Upper lobe of left lung (tissue), 4 donors: ENCODE data around the gene THEM4.

ENCODE experiments used
- EP300 ChIP-seq, 4 donors: sonication (generic); formaldehyde crosslinking; IDR thresholded peaks; one replicate each; pipeline ENCODE4 v1.5.1; 2017; ENCODE audit warnings: antibody characterized with exemption in 4 of 4, control low read depth in 2 of 4
- POLR2A ChIP-seq, 4 donors: fragments of 450-650 bp; IDR thresholded peaks; one replicate each; pipeline ENCODE4 v1.5.1; 2016 to 2017; ENCODE audit warnings: antibody characterized with exemption in 4 of 4, mild to moderate bottlenecking in 2 of 4
- TF ChIP-seq, protein P1 (sequence below), 6 experiments: fragments of 450-650 bp in 4 of 6; fragments of 200-600 bp in 2 of 6; sonication (generic) in 2 of 6; IDR thresholded peaks; one replicate each; pipeline ENCODE4 v1.5.1; 2016 to 2019; ENCODE audit warnings: antibody characterized with exemption in 6 of 6

- TF ChIP-seq, protein P1, sequence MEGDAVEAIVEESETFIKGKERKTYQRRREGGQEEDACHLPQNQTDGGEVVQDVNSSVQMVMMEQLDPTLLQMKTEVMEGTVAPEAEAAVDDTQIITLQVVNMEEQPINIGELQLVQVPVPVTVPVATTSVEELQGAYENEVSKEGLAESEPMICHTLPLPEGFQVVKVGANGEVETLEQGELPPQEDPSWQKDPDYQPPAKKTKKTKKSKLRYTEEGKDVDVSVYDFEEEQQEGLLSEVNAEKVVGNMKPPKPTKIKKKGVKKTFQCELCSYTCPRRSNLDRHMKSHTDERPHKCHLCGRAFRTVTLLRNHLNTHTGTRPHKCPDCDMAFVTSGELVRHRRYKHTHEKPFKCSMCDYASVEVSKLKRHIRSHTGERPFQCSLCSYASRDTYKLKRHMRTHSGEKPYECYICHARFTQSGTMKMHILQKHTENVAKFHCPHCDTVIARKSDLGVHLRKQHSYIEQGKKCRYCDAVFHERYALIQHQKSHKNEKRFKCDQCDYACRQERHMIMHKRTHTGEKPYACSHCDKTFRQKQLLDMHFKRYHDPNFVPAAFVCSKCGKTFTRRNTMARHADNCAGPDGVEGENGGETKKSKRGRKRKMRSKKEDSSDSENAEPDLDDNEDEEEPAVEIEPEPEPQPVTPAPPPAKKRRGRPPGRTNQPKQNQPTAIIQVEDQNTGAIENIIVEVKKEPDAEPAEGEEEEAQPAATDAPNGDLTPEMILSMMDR (IDR thresholded peaks at IDR 0.05): no peak
- no peak for TF ChIP-seq POLR2A (IDR thresholded peaks at IDR 0.05)
- TF ChIP-seq EP300 (IDR thresholded peaks at IDR 0.05): no peak
These were observed 49.6 kb upstream of the THEM4 start for GRCh38 chr1:151958959-151959358.
